ENCODE measurements around the gene ERICH4. TPM values are rescaled to one million over a fixed set of nuclear protein-coding genes. Genes with fewer than 3 reads are reported as not detected.

ERICH4 gene
- total and polyA plus RNA-seq, 2 donors (not counting 3 experiments of a cell fraction or from before 2014, with no cell fraction given): not detected

GRCh38 chr19:41441321-41441945 is 1.5 kb upstream of the ERICH4 start:
- intact Hi-C loops (cut with micrococcal nuclease): no loop called here

More at GRCh38 chr19:41441321-41441945, 1.5 kb upstream of the ERICH4 start:
- TF ChIP-seq POLR2AphosphoS5 (IDR thresholded peaks at IDR 0.05; ENCODE audit: insufficient read depth, low read depth, low read length): no peak
- TF ChIP-seq JUN (IDR thresholded peaks at IDR 0.05; ENCODE audit: borderline replicate concordance, insufficient read depth, insufficient read length, low read depth): no peak
- TF ChIP-seq GATA2 (IDR thresholded peaks at IDR 0.05; ENCODE audit: insufficient read depth, insufficient read length, low read depth, low read length): no peak
- no peak for TF ChIP-seq FOS (IDR thresholded peaks at IDR 0.05; ENCODE audit: borderline replicate concordance, insufficient read depth, low read length)
- no peak for TF ChIP-seq MYC (IDR thresholded peaks at IDR 0.05; ENCODE audit: low read depth, low read length)
- no peak for TF ChIP-seq CTCF (IDR thresholded peaks at IDR 0.05; ENCODE audit: extremely low read depth in 1 of 2, insufficient read depth in 1 of 2, low read depth in 1 of 2, low read length in 2 of 2)
- no peak for TF ChIP-seq MAX (IDR thresholded peaks at IDR 0.05; ENCODE audit: insufficient read depth, insufficient read length)
- no peak for TF ChIP-seq EZH2 (IDR thresholded peaks at IDR 0.05; ENCODE audit: borderline replicate concordance, low read depth, low read length, severe bottlenecking)
- no peak for TF ChIP-seq POLR2A (IDR thresholded peaks at IDR 0.05; ENCODE audit: low read depth, low read length)
- no peak for FAIRE-seq
- POLR2A ChIA-PET: no interaction called here
- DNase-seq (ENCODE audit: low read depth, low spot score): no peak
- BruUV-seq (replicated peaks): no TSS peak
- peaks cover 6% of the 10 kb centered on the region for H3K4me1 ChIP-seq (ENCODE audit: control insufficient read depth, extremely low read depth, insufficient read depth, low read length)
- peaks cover 0 to 3% of the 10 kb centered on the region in 2 experiments for H3K27me3 ChIP-seq (ENCODE audit: control insufficient read depth in 2 of 2, insufficient read depth in 2 of 2, low read length in 2 of 2)
- H2AFZ ChIP-seq (ENCODE audit: low read depth, low read length): no peak overlapping the region
- H3K36me3 ChIP-seq (ENCODE audit: control insufficient read depth in 2 of 2, extremely low read depth in 1 of 2, insufficient read depth in 2 of 2, low read length in 2 of 2): peaks cover 0 to 5% of the 10 kb centered on the region in 2 experiments
- H3K9ac ChIP-seq (replicated peaks; ENCODE audit: extremely low read depth, insufficient read depth, low read length): no peak overlapping the region
- no peaks in the 10 kb centered on the region for H3K9me1 ChIP-seq (replicated peaks; ENCODE audit: control insufficient read depth, extremely low read depth, insufficient read depth, low read length)
- H4K20me1 ChIP-seq (replicated peaks; ENCODE audit: control insufficient read depth, extremely low read depth, insufficient read depth, low read length): no peaks in the 10 kb centered on the region
- no peak overlapping the region for H3K27ac ChIP-seq (ENCODE audit: insufficient read depth, low read depth, low read length)
- H3K4me3 ChIP-seq (replicated peaks in 1 of 3; ENCODE audit: insufficient read depth in 1 of 3, low read depth in 1 of 3, low read length in 3 of 3): no peak overlapping the region
- CTCF ChIA-PET: interaction anchor here (1.1 to 2.5 kb wide), 2 partner anchors 7 to 155 kb away, joined by 3 to 30 read pairs; no protein-coding TSS in a partner anchor
- no peaks in the 10 kb centered on the region for H3K79me2 ChIP-seq (ENCODE audit: control insufficient read depth, insufficient read depth, low read length)
- no peak overlapping the region for H3K4me2 ChIP-seq (ENCODE audit: insufficient read depth, low read length)
- H3K9me3 ChIP-seq (replicated peaks; ENCODE audit: control insufficient read depth, insufficient read depth, low read length): no peaks in the 10 kb centered on the region
- dilution Hi-C loops (cut with MboI; ENCODE audit: extremely low pct_ligation_motif_present, low sequenced_read_pairs): no loop called here
